ENCODE results near the gene INCA1. TPM values are rescaled to one million over a fixed set of nuclear protein-coding genes. Genes with fewer than 3 reads are reported as not detected.

Gene INCA1
- total and polyA plus RNA-seq, 2 of the 13 experiments (the other 11 are each of a cell fraction or from before 2014, with no cell fraction given) = 0.93 to 2.6 TPM

DNA sequence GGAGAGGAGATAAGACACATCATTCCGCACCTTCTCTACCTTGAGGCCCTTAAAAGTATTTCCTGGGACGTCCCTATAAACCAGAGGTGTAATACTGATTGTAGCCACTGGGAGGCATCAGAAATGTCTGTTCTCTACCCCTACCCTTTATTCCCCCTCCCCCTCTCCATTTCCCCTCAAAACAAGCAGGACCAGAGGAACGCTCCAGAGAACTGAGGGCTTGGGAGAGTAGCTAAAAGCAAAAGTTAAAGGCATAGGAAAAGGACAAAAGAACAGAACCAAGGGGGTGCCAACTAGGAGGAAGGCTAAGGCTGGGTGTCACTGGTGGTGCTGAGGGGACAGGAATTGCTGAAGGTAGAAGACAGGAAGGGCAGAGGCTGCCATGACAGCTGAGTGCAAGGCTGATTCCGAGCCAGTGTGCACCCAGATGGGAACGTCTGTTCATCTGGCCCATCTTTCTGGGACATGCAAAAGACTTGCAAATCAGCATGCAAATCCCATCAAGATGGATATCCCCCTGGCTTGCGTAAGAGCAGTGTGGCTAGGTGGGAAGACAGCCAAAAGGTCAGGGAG lies 16.6 kb downstream of the INCA1 start (continued):
- TF ChIP-seq, protein P1, sequence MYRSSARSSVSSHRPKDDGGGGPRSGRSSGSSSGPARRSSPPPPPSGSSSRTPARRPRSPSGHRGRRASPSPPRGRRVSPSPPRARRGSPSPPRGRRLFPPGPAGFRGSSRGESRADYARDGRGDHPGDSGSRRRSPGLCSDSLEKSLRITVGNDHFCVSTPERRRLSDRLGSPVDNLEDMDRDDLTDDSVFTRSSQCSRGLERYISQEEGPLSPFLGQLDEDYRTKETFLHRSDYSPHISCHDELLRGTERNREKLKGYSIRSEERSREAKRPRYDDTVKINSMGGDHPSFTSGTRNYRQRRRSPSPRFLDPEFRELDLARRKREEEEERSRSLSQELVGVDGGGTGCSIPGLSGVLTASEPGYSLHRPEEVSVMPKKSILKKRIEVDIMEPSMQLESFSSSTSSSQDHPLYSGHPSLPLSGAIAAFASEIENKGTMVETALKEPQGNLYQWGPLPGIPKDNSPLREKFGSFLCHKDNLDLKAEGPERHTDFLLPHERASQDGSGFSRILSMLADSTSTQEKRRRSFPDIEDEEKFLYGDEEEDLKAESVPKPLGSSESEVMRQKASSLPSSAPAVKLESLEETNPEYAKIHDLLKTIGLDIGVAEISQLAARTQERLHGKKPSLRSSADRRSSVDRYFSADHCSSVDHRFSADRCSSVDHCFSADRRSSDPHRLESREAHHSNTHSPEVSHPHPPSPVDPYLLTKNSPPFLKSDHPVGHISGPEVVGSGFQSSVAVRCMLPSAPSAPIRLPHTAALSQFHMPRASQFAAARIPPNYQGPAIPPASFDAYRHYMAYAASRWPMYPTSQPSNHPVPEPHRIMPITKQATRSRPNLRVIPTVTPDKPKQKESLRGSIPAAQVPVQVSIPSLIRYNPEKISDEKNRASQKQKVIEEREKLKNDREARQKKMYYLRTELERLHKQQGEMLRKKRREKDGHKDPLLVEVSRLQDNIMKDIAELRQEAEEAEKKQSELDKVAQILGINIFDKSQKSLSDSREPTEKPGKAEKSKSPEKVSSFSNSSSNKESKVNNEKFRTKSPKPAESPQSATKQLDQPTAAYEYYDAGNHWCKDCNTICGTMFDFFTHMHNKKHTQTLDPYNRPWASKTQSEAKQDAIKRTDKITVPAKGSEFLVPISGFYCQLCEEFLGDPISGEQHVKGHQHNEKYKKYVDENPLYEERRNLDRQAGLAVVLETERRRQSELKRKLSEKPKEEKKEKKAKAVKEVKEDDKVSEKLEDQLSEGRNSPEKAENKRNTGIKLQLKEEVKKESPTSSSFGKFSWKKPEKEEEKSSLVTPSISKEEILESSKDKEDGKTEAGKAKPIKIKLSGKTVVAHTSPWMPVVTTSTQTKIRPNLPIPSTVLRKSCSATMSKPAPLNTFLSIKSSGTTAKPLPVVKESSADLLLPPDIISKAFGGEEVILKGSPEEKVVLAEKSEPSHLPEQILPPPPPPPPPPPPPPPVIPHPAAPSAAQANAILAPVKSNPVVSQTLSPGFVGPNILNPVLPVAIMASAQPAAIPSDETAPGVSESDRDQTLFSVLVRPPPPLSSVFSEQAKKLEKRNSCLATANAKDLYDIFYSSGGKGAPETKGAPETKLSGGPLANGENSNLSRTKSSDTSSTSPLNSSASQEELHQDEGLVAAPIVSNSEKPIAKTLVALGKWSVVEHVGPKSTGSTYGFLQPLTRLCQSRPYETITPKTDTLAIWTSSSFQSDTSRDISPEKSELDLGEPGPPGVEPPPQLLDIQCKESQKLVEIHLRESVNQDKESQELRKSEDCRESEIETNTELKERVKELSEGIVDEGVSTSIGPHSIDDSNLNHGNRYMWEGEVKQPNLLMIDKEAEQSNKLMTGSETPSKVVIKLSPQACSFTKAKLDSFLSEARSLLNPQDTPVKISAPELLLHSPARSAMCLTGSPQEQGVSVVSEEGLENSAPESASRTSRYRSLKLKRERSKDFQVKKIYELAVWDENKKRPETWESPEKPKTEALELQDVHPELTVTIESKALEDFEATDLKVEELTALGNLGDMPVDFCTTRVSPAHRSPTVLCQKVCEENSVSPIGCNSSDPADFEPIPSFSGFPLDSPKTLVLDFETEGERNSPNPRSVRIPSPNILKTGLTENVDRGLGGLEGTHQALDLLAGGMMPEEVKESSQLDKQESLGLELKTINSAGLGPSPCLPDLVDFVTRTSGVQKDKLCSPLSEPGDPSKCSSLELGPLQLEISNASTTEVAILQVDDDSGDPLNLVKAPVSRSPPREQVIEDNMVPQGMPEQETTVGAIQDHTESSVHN (CRISPR knock-in tag; IDR thresholded peaks at IDR 0.05) = 0 out of 2 replicates have a peak, but pooled peaks have one; percentile 39
- TF ChIP-seq CEBPB (IDR thresholded peaks at IDR 0.05; ENCODE audit: borderline replicate concordance, low read depth, low read length) (no peak), ZNF124 (CRISPR knock-in tag; IDR thresholded peaks at IDR 0.05) (no peak), THAP11 (CRISPR knock-in tag; IDR thresholded peaks at IDR 0.05) (no peak), ZSCAN31 (CRISPR knock-in tag; IDR thresholded peaks at IDR 0.05; ENCODE audit: low read depth) (no peak), ZNF136 (CRISPR knock-in tag; IDR thresholded peaks at IDR 0.05; ENCODE audit: low read depth) (no peak), ZNF552 (CRISPR knock-in tag; IDR thresholded peaks at IDR 0.05; ENCODE audit: borderline replicate concordance) (no peak), DNMT1 (CRISPR knock-in tag; IDR thresholded peaks at IDR 0.05) (no peak), THRA (CRISPR knock-in tag; IDR thresholded peaks at IDR 0.05; ENCODE audit: borderline replicate concordance) (no peak), ZNF543 (CRISPR knock-in tag; IDR thresholded peaks at IDR 0.05) (no peak), ARID3A (IDR thresholded peaks at IDR 0.05; ENCODE audit: low read depth, low read length) (no peak), MEIS1 (CRISPR knock-in tag; IDR thresholded peaks at IDR 0.05; ENCODE audit: borderline replicate concordance) (no peak), SALL2 (CRISPR knock-in tag; IDR thresholded peaks at IDR 0.05) (no peak), ZNF10 (CRISPR knock-in tag; IDR thresholded peaks at IDR 0.05; ENCODE audit: borderline replicate concordance, low read depth) (no peak), ZNF672 (CRISPR knock-in tag; IDR thresholded peaks at IDR 0.05) (no peak)

Measured in HepG2 (cell line).